IPS DF 4.7 (cell line): ENCODE data around the gene USH1C.

Experiments
- DNase-seq: peaks from one replicate; pipeline ENCODE4 v3.0.0-alpha.2; 2013; ENCODE audit warnings: low spot score; ENCODE audit errors: extremely low read depth

The USH1C gene

GRCh38 chr11:17571431-17572358 lies 27.5 kb upstream of the USH1C start:
- DNase-seq, result no peak

- DNase-seq, result no peak
These were observed 25.8 kb upstream of the USH1C start for GRCh38 chr11:17570034-17570433.

GRCh38 chr11:17568944-17569343 lies 24.7 kb upstream of the USH1C start:
- DNase-seq, result no peak

- no peak for DNase-seq
These were observed 20.4 kb upstream of the USH1C start for GRCh38 chr11:17564687-17565042.

GRCh38 chr11:17563961-17564686 lies 19.9 kb upstream of the USH1C start:
- no peak for DNase-seq

GRCh38 chr11:17563231-17563646 lies 19.0 kb upstream of the USH1C start:
- DNase-seq, result no peak

- no peak for DNase-seq
These were observed 17.3 kb upstream of the USH1C start for GRCh38 chr11:17561526-17561925.

- no peak for DNase-seq
These were observed 16.8 kb upstream of the USH1C start for GRCh38 chr11:17561111-17561415.

GRCh38 chr11:17560281-17561110 lies 16.3 kb upstream of the USH1C start:
- no peak for DNase-seq

- no peak for DNase-seq
These were observed 15.3 kb upstream of the USH1C start for GRCh38 chr11:17559341-17560087.

- DNase-seq, result no peak
These were observed 14.7 kb upstream of the USH1C start for GRCh38 chr11:17558916-17559315.

- DNase-seq, result no peak
These were observed 14.0 kb upstream of the USH1C start for GRCh38 chr11:17558025-17558780.

- no peak for DNase-seq
These were observed 12.8 kb upstream of the USH1C start for GRCh38 chr11:17556999-17557398.

GRCh38 chr11:17554487-17554886 lies 10.3 kb upstream of the USH1C start:
- no peak for DNase-seq

- DNase-seq, result no peak
These were observed 9.0 kb upstream of the USH1C start for GRCh38 chr11:17553249-17553546.

GRCh38 chr11:17552392-17553248 lies 8.4 kb upstream of the USH1C start:
- no peak for DNase-seq

- no peak for DNase-seq
These were observed 7.8 kb upstream of the USH1C start for GRCh38 chr11:17552041-17552355.

- no peak for DNase-seq
These were observed 7.3 kb upstream of the USH1C start for GRCh38 chr11:17551347-17552040.
